Fibroblast of the conjunctiva (primary cell): Measurements from ENCODE around the gene ERP44.
"Not testable (repeated sequence)": the region's sequence is repeated elsewhere in the genome, so short reads cannot be mapped to it uniquely, and the experiment has no call there.

Source experiments
- DNase-seq: peaks from one replicate; pipeline ENCODE4 v3.0.0-alpha.2; 2010; ENCODE audit warnings: low read depth

The ERP44 gene

GRCh38 chr9:100011062-100011681, 87.6 kb downstream of the ERP44 start:
- peak; percentile 55 for DNase-seq

GRCh38 chr9:99999797-100000196, 99.0 kb downstream of the ERP44 start:
- no peak for DNase-seq

GRCh38 chr9:99998866-99999265, 99.9 kb downstream of the ERP44 start:
- no peak for DNase-seq

GRCh38 chr9:99998266-99998665, 100.5 kb downstream of the ERP44 start:
- DNase-seq = no peak

- DNase-seq = not testable (repeated sequence)
Measured at GRCh38 chr9:99990508-99990907, 108.3 kb downstream of the ERP44 start.

GRCh38 chr9:99986642-99987041, 112.2 kb downstream of the ERP44 start:
- DNase-seq = no peak

GRCh38 chr9:99980598-99980997, 118.2 kb downstream of the ERP44 start:
- no peak for DNase-seq

- no peak for DNase-seq
Measured at GRCh38 chr9:99978221-99978620, 120.6 kb downstream of the ERP44 start.

- DNase-seq = no peak
Measured at GRCh38 chr9:99977033-99977792, 121.6 kb downstream of the ERP44 start.

- DNase-seq = no peak
Measured at GRCh38 chr9:99973455-99973854, 125.3 kb downstream of the ERP44 start.

- no peak for DNase-seq
Measured at GRCh38 chr9:99971410-99971809, 127.4 kb downstream of the ERP44 start.

GRCh38 chr9:99970481-99970880, 128.3 kb downstream of the ERP44 start:
- no peak for DNase-seq

GRCh38 chr9:99967457-99967856, 131.3 kb downstream of the ERP44 start:
- DNase-seq = no peak

GRCh38 chr9:99966716-99967115, 132.1 kb downstream of the ERP44 start:
- no peak for DNase-seq

- no peak for DNase-seq
Measured at GRCh38 chr9:99966001-99966400, 132.8 kb downstream of the ERP44 start.

GRCh38 chr9:99964336-99964735, 134.5 kb downstream of the ERP44 start:
- no peak for DNase-seq

GRCh38 chr9:99962680-99963261, 136.0 kb downstream of the ERP44 start:
- DNase-seq = no peak

GRCh38 chr9:99955606-99956005, 143.2 kb downstream of the ERP44 start:
- no peak for DNase-seq

GRCh38 chr9:99954819-99955218, 144.0 kb downstream of the ERP44 start:
- no peak for DNase-seq

GRCh38 chr9:99953861-99954507, 144.8 kb downstream of the ERP44 start:
- DNase-seq = no peak

- no peak for DNase-seq
Measured at GRCh38 chr9:99948896-99949295, 149.9 kb downstream of the ERP44 start.

- DNase-seq = no peak
Measured at GRCh38 chr9:99948482-99948881, 150.3 kb downstream of the ERP44 start.

GRCh38 chr9:99947395-99947794, 151.4 kb downstream of the ERP44 start:
- no peak for DNase-seq
